GM12878 (cell line): ENCODE results near the gene MAGI1. TPM values are rescaled to one million over a fixed set of nuclear protein-coding genes. Genes with fewer than 3 reads are reported as not detected.

Experiments used
- ATAC-seq: fragments of 200-7000 bp; cut with Tn5 transposase; 3 replicates; pipeline ENCODE4 v1.9.1; 2020; ENCODE audit warnings: mild to moderate bottlenecking, moderate library complexity
- BruUV-seq: library from RNA; stranded (reverse); fragments of 400-500 nt; replicated peaks from 2 replicates; lab custom pipeline; 2021; lab: Mats Ljungman, UMichigan
- CTCF ChIA-PET: fragments of 300-600 bp; sonication (Branson Sonifier 250); formaldehyde crosslinking; extraction: SDS; loops from one replicate; lab custom pipeline; 2021; ENCODE audit warnings: inconsistent platforms; lab: Yijun Ruan, JAX
- POLR2A ChIA-PET: fragments of 350-600 bp; formaldehyde crosslinking; extraction: SDS; loops from one replicate; lab custom pipeline; 2021; ENCODE audit warnings: inconsistent platforms; lab: Charles Lee
- RAD21 ChIA-PET: fragments of 300-600 bp; sonication (Branson Sonifier 250); formaldehyde crosslinking; loops from one replicate; lab custom pipeline; 2023; ENCODE audit warnings: antibody characterized with exemption; ENCODE audit not compliant: unreplicated experiment; lab: Charles Lee
- SMC1A ChIA-PET: fragments of 300-600 bp; sonication (Branson Sonifier 250); formaldehyde crosslinking; loops from one replicate; lab custom pipeline; 2023; ENCODE audit not compliant: unreplicated experiment, uncharacterized antibody; lab: Charles Lee
- DNase-seq: peaks from one replicate; pipeline ENCODE4 v3.0.0-alpha.2; 2011; ENCODE audit warnings: low read depth, low spot score
- FAIRE-seq: peaks from 3 replicates; lab custom pipeline; 2011; peaks lifted over from hg19 to GRCh38; lab: Jason Lieb, UNC
- H2AFZ ChIP-seq: 2 replicates; pipeline ENCODE4 v1.6.0; 2011; ENCODE audit warnings: low read depth, low read length, control low read depth; ENCODE audit not compliant: control insufficient read depth
- H3K27ac ChIP-seq: 2 replicates; pipeline ENCODE4 v1.5.1; 2011; ENCODE audit warnings: control low read depth; ENCODE audit not compliant: control insufficient read depth, insufficient read depth
- H3K27me3 ChIP-seq, 2 experiments: replicated peaks in 1 of 2; 2 replicates each; pipeline versions ENCODE4 v1.6.0 to v1.6.1; 2011; ENCODE audit warnings: low read length in 1 of 2; ENCODE audit not compliant: control insufficient read depth in 2 of 2, insufficient read depth in 2 of 2
- H3K36me3 ChIP-seq, 2 experiments: 2 replicates each; pipeline ENCODE4 v1.5.1; 2011; ENCODE audit warnings: low read length in 1 of 2; ENCODE audit not compliant: control insufficient read depth in 2 of 2, insufficient read depth in 2 of 2
- H3K4me1 ChIP-seq: 2 replicates; pipeline ENCODE4 v1.6.1; 2011; ENCODE audit warnings: mild to moderate bottlenecking, low read length, moderate library complexity, mixed read lengths; ENCODE audit not compliant: control insufficient read depth, insufficient read depth
- H3K4me2 ChIP-seq: 2 replicates; pipeline ENCODE4 v1.6.0; 2011; ENCODE audit warnings: control low read depth; ENCODE audit not compliant: control insufficient read depth, insufficient read depth
- H3K4me3 ChIP-seq: fragments of 200-600 bp; sonication (generic); 2 replicates; pipeline ENCODE4 v1.5.1; 2016
- H3K79me2 ChIP-seq: 2 replicates; pipeline ENCODE4 v1.6.0; 2011; ENCODE audit warnings: low read length; ENCODE audit not compliant: control insufficient read depth, insufficient read depth
- H3K9ac ChIP-seq: 2 replicates; pipeline ENCODE4 v1.8.0; 2011; ENCODE audit warnings: low read length, control low read depth, mixed read lengths; ENCODE audit not compliant: control insufficient read depth, insufficient read depth
- H3K9me3 ChIP-seq: replicated peaks from 3 replicates; pipeline ENCODE4 v1.5.1; 2011; ENCODE audit warnings: mild to moderate bottlenecking, low read length; ENCODE audit not compliant: control insufficient read depth, insufficient read depth
- H4K20me1 ChIP-seq: 2 replicates; pipeline ENCODE4 v1.6.0; 2011; ENCODE audit not compliant: control insufficient read depth, insufficient read depth
- CREB1 ChIP-seq: IDR thresholded peaks from 2 replicates; pipeline ENCODE4 v1.6.1; 2012; ENCODE audit warnings: low read depth, mild to moderate bottlenecking, inconsistent platforms
- HCFC1 ChIP-seq: fragments of 150-350 bp; IDR thresholded peaks from 2 replicates; pipeline ENCODE4 v1.6.1; 2014; ENCODE audit warnings: low read length
- RCOR1 ChIP-seq: conservative IDR thresholded peaks from 2 replicates; pipeline ENCODE4 v1.6.1; 2012; ENCODE audit warnings: low read depth, low read length, improper control_type of control experiment
- RFX5 ChIP-seq: IDR thresholded peaks from 2 replicates; pipeline ENCODE4 v1.6.1; 2011; ENCODE audit warnings: low read depth, low read length, improper control_type of control experiment
- SMC3 ChIP-seq: IDR thresholded peaks from 2 replicates; pipeline ENCODE4 v1.6.1; 2011; ENCODE audit warnings: low read length, improper control_type of control experiment, borderline replicate concordance
- TARDBP ChIP-seq: IDR thresholded peaks from 2 replicates; pipeline ENCODE4 v1.6.1; 2016; ENCODE audit warnings: borderline replicate concordance
- ZNF24 ChIP-seq: fragments of 450-650 bp; IDR thresholded peaks from 2 replicates; pipeline ENCODE4 v1.6.1; 2017; ENCODE audit warnings: antibody characterized with exemption, mild to moderate bottlenecking
- ZNF687 ChIP-seq: fragments of 450-650 bp; IDR thresholded peaks from 2 replicates; pipeline ENCODE4 v1.6.1; 2017; ENCODE audit warnings: mild to moderate bottlenecking, moderate library complexity
- WGBS: methylation state at CpG from one replicate; pipeline ENCODE4 v1.1.6; 2016; ENCODE audit warnings: low lambda C conversion rate; ENCODE audit not compliant: insufficient replicate concordance, insufficient coverage; ENCODE audit errors: missing lambda C conversion rate; 5-methylcytosine and 5-hydroxymethylcytosine counted together
- in situ Hi-C: fragments of 300-500 bp; cut with MboI; formaldehyde crosslinking; loops from 9 replicates; pipeline ENCODE4 v1.14.3; 2018; ENCODE audit warnings: mixed read lengths
- intact Hi-C: fragments of 100-400 bp; cut with micrococcal nuclease; formaldehyde crosslinking; loops from one replicate; pipeline ENCODE4 v1.14.2; 2022; ENCODE audit not compliant: unreplicated experiment
- polyA plus RNA-seq, 11 experiments: library from polyadenylated mRNA; depleted of rRNA in 4 of 11; unstranded in 6 of 11; stranded (reverse) in 5 of 11; fragments of >200 nt; fragmentation: Nextera tagmentation in 4 of 11; fragmentation: Illumina TruSeq in 1 of 11; extraction: Ambion mirVana in 4 of 11; extraction: Trizol in 1 of 11; gene quantifications; 1 replicate in 1 of 11; 2 replicates in 10 of 11; pipeline versions ENCODE4 v1.2.1 to v1.2.3, GENCODE V29; 2011 to 2016; ENCODE audit warnings: inconsistent platforms in 2 of 11, missing spikeins in 2 of 11, low read depth in 1 of 11
- total RNA-seq, 4 experiments: library from RNA; depleted of rRNA in 3 of 4; stranded (reverse); fragments of >200 nt in 3 of 4; fragmentation: Illumina TruSeq in 1 of 4; extraction: Trizol in 1 of 4; gene quantifications; 2 replicates each; pipeline versions ENCODE4 v1.2.1 to v1.2.3, GENCODE V29; 2013 to 2021
- TF ChIP-seq, protein P1 (sequence below): fragments of 450-650 bp; IDR thresholded peaks from 2 replicates; pipeline ENCODE4 v1.6.1; 2017; ENCODE audit warnings: mild to moderate bottlenecking
- TF ChIP-seq, protein P2 (sequence below): IDR thresholded peaks from 2 replicates; pipeline ENCODE4 v1.6.1; 2011; ENCODE audit warnings: mild to moderate bottlenecking, low read depth, low read length, moderate library complexity; ENCODE audit not compliant: insufficient replicate concordance
- TF ChIP-seq, protein P3 (sequence below): fragments of 450-650 bp; IDR thresholded peaks from 2 replicates; pipeline ENCODE4 v1.6.1; 2014; ENCODE audit warnings: mild to moderate bottlenecking
- TF ChIP-seq, protein P4 (sequence below): IDR thresholded peaks from 2 replicates; pipeline ENCODE4 v1.6.1; 2011; ENCODE audit warnings: low read depth, low read length, improper control_type of control experiment, borderline replicate concordance

Gene MAGI1
- total and polyA plus RNA-seq, 10 of the 15 experiments (the other 5 are each of a cell fraction or from before 2014, with no cell fraction given): 0.02 to 3.3 (median 0.29) TPM; not detected in 1

GRCh38 chr3:65627062-65627461 is 411.7 kb downstream of the MAGI1 start:
- CTCF ChIA-PET: no interaction called here
- no TSS peak for BruUV-seq
- RAD21 ChIA-PET: no interaction called here
- FAIRE-seq (no peak), DNase-seq (no peak), ATAC-seq (no peak)
- Histone ChIP-seq H3K4me1 (no peaks in the 10 kb centered on the region), H2AFZ (no peak overlapping the region), H3K9me3 (no peaks in the 10 kb centered on the region), H3K4me3 (no peak overlapping the region), H3K27ac (no peak overlapping the region), H3K36me3 (no peaks in the 10 kb centered on the region), H4K20me1 (no peaks in the 10 kb centered on the region), H3K79me2 (no peaks in the 10 kb centered on the region), H3K9ac (no peak overlapping the region), H3K4me2 (no peak overlapping the region), H3K27me3 (no peaks in the 10 kb centered on the region)
- SMC1A ChIA-PET: interaction anchor here (0.8 kb wide), 1 partner anchor 16 kb away, joined by 3 read pairs; no protein-coding TSS in a partner anchor
- TF ChIP-seq SMC3 (no peak), ZNF24 (no peak), ZNF687 (no peak), RCOR1 (no peak), CREB1 (no peak), RFX5 (no peak), HCFC1 (no peak), TARDBP (no peak)
- TF ChIP-seq, protein P1, sequence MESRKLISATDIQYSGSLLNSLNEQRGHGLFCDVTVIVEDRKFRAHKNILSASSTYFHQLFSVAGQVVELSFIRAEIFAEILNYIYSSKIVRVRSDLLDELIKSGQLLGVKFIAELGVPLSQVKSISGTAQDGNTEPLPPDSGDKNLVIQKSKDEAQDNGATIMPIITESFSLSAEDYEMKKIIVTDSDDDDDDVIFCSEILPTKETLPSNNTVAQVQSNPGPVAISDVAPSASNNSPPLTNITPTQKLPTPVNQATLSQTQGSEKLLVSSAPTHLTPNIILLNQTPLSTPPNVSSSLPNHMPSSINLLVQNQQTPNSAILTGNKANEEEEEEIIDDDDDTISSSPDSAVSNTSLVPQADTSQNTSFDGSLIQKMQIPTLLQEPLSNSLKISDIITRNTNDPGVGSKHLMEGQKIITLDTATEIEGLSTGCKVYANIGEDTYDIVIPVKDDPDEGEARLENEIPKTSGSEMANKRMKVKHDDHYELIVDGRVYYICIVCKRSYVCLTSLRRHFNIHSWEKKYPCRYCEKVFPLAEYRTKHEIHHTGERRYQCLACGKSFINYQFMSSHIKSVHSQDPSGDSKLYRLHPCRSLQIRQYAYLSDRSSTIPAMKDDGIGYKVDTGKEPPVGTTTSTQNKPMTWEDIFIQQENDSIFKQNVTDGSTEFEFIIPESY: no peak
- TF ChIP-seq, protein P2, sequence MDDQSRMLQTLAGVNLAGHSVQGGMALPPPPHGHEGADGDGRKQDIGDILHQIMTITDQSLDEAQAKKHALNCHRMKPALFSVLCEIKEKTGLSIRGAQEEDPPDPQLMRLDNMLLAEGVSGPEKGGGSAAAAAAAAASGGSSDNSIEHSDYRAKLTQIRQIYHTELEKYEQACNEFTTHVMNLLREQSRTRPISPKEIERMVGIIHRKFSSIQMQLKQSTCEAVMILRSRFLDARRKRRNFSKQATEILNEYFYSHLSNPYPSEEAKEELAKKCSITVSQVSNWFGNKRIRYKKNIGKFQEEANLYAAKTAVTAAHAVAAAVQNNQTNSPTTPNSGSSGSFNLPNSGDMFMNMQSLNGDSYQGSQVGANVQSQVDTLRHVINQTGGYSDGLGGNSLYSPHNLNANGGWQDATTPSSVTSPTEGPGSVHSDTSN: no peak
- TF ChIP-seq, protein P3, sequence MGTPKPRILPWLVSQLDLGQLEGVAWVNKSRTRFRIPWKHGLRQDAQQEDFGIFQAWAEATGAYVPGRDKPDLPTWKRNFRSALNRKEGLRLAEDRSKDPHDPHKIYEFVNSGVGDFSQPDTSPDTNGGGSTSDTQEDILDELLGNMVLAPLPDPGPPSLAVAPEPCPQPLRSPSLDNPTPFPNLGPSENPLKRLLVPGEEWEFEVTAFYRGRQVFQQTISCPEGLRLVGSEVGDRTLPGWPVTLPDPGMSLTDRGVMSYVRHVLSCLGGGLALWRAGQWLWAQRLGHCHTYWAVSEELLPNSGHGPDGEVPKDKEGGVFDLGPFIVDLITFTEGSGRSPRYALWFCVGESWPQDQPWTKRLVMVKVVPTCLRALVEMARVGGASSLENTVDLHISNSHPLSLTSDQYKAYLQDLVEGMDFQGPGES: no peak
- TF ChIP-seq, protein P4, sequence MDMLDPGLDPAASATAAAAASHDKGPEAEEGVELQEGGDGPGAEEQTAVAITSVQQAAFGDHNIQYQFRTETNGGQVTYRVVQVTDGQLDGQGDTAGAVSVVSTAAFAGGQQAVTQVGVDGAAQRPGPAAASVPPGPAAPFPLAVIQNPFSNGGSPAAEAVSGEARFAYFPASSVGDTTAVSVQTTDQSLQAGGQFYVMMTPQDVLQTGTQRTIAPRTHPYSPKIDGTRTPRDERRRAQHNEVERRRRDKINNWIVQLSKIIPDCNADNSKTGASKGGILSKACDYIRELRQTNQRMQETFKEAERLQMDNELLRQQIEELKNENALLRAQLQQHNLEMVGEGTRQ: no peak
- POLR2A ChIA-PET: no interaction called here
- intact Hi-C loops (no loop called here), in situ Hi-C loops (no loop called here)
- 37% methylated on average over 3 of the region's 3 CpGs for whole genome bisulfite sequencing
